ENCODE results near the gene PHACTR3. TPM values are rescaled to one million over a fixed set of nuclear protein-coding genes. Genes with fewer than 3 reads are reported as not detected.

Gene PHACTR3
- total RNA-seq, 1 experiment from 2014 or later = not detected

DNA sequence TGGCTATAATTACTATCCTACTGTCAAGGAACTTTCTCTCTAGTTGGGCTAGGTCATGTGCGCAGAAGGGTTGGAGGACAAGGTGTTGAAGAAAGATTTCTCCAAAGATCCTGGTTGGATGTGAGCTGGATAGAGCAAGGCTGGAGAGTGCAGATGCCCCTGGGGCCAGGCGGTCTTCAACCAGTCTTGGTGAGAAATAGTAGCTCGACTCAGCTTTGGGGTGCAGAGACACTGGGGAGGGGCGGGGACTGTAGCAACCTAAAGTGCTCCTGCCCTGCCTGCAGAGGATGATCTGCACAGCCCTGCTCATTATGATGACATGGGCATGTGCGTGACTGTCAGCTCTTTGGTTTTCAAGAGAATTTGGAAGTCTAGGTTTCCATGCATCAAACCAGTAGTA, 35.9 kb downstream of the PHACTR3 start:
- H3K27ac Mint-ChIP-seq = no peak overlapping the region
- WGBS (ENCODE audit: extremely low coverage, insufficient read length, low lambda C conversion rate) = no CpG with 5 or more reads among the region's 5 CpGs
- no peak overlapping the region for H3K4me3 Mint-ChIP-seq
- no peak overlapping the region for H3K14ac ChIP-seq (ENCODE audit: insufficient read depth, low read length)
- H3K23ac ChIP-seq (ENCODE audit: insufficient read length, low read depth, low read length) = no peak overlapping the region
- H4K20me1 ChIP-seq (ENCODE audit: control insufficient read depth, insufficient read depth, insufficient read length) = no peaks in the 10 kb centered on the region
- H3K79me1 ChIP-seq (ENCODE audit: insufficient read depth, low read depth, low read length, poor library complexity, severe bottlenecking) = no peaks in the 10 kb centered on the region
- H3K23me2 ChIP-seq (ENCODE audit: insufficient read length, low read depth, low read length, poor library complexity, severe bottlenecking) = no peaks in the 10 kb centered on the region
- no peak overlapping the region for H2BK5ac ChIP-seq (ENCODE audit: insufficient read length, low read length)
- H3K4ac ChIP-seq (ENCODE audit: low read depth, low read length) = no peak overlapping the region
- H3T11ph ChIP-seq (ENCODE audit: low read length) = no peak overlapping the region
- H3K56ac ChIP-seq (ENCODE audit: insufficient read length, low read depth, low read length) = no peak overlapping the region
- H3K27ac ChIP-seq (ENCODE audit: insufficient read length, low read depth, low read length) = no peak overlapping the region
- no peaks in the 10 kb centered on the region for H3K4me1 Mint-ChIP-seq
- no peak overlapping the region for H4K8ac ChIP-seq (replicated peaks; ENCODE audit: insufficient read length, low read depth, low read length)
- H3K9me3 Mint-ChIP-seq = peaks cover 5 to 95% of the 10 kb centered on the region in 2 experiments; a peak in 3 of 5 replicates
- peaks cover 20% of the 10 kb centered on the region for H3K9me3 ChIP-seq (ENCODE audit: control insufficient read depth, low read depth, low read length)
- no peak overlapping the region for H3K4me2 ChIP-seq (ENCODE audit: insufficient read depth, insufficient read length, low read length)
- no peak overlapping the region for H2BK15ac ChIP-seq (ENCODE audit: low read depth, low read length)
- no peak overlapping the region for H2AK5ac ChIP-seq (ENCODE audit: insufficient read length, low read length)
- H3K36me3 Mint-ChIP-seq (ENCODE audit: insufficient read depth in 1 of 3, low read depth in 3 of 3) = peaks cover 0 to 10% (median 9%) of the 10 kb centered on the region in 3 experiments; a peak in 3 of 7 replicates
- H4K5ac ChIP-seq (ENCODE audit: insufficient read length, low read depth, low read length) = no peak overlapping the region
- DNase-seq = no peak
- H2BK20ac ChIP-seq (ENCODE audit: low read depth, low read length, poor library complexity, severe bottlenecking) = no peak overlapping the region
- H4K91ac ChIP-seq (ENCODE audit: insufficient read length, low read depth, low read length) = no peak overlapping the region
- H3K9ac ChIP-seq (ENCODE audit: extremely low read depth, insufficient read length, low read length) = no peak overlapping the region
- no peaks in the 10 kb centered on the region for H3K79me2 ChIP-seq (ENCODE audit: insufficient read depth, low read length)
- no peaks in the 10 kb centered on the region for H3K4me1 ChIP-seq (ENCODE audit: insufficient read depth, low read length)
- no peaks in the 10 kb centered on the region; the same call in 1 of the 2 replicates for H3K27me3 ChIP-seq (ENCODE audit: insufficient read depth, low read length)
- no peak overlapping the region for H2BK12ac ChIP-seq (ENCODE audit: insufficient read length, low read depth, low read length)
- H3K27me3 Mint-ChIP-seq (ENCODE audit: low read depth) = peaks cover 26% of the 10 kb centered on the region
- no peak overlapping the region for H2BK120ac ChIP-seq (ENCODE audit: low read depth, low read length, poor library complexity, severe bottlenecking)
- no peak overlapping the region for H2AFZ ChIP-seq (ENCODE audit: low read length)
- H3K18ac ChIP-seq (ENCODE audit: insufficient read length, low read depth, low read length) = no peak overlapping the region
- TF ChIP-seq, protein P1, sequence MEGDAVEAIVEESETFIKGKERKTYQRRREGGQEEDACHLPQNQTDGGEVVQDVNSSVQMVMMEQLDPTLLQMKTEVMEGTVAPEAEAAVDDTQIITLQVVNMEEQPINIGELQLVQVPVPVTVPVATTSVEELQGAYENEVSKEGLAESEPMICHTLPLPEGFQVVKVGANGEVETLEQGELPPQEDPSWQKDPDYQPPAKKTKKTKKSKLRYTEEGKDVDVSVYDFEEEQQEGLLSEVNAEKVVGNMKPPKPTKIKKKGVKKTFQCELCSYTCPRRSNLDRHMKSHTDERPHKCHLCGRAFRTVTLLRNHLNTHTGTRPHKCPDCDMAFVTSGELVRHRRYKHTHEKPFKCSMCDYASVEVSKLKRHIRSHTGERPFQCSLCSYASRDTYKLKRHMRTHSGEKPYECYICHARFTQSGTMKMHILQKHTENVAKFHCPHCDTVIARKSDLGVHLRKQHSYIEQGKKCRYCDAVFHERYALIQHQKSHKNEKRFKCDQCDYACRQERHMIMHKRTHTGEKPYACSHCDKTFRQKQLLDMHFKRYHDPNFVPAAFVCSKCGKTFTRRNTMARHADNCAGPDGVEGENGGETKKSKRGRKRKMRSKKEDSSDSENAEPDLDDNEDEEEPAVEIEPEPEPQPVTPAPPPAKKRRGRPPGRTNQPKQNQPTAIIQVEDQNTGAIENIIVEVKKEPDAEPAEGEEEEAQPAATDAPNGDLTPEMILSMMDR (conservative IDR thresholded peaks at IDR 0.05) = no peak

All from H9 (cell line).